GM12892 (cell line): ENCODE results near the gene ATP5ME.
"Not testable (repeated sequence)": the region's sequence is repeated elsewhere in the genome, so short reads cannot be mapped to it uniquely, and the experiment has no call there.

Experiments
- DNase-seq: peaks from one replicate; pipeline ENCODE4 v3.0.0; 2011; ENCODE audit not compliant: insufficient read length
- FAIRE-seq: peaks from 2 replicates; lab custom pipeline; 2011; peaks lifted over from hg19 to GRCh38; lab: Jason Lieb, UNC
- POLR2A ChIP-seq: IDR thresholded peaks from 2 replicates; pipeline ENCODE4 v1.6.1; 2011; ENCODE audit warnings: low read depth, low read length, control low read depth
- POLR2AphosphoS5 ChIP-seq: IDR thresholded peaks from 2 replicates; pipeline ENCODE4 v1.6.1; 2011; ENCODE audit warnings: low read depth, low read length, control low read depth
- TAF1 ChIP-seq: IDR thresholded peaks from 2 replicates; pipeline ENCODE4 v1.6.1; 2011; ENCODE audit warnings: low read depth, mild to moderate bottlenecking, control low read depth, low read length, borderline replicate concordance

Gene ATP5ME

GRCh38 chr4:703336-704197 is 29.5 kb upstream of the ATP5ME start:
- TF ChIP-seq TAF1 (no peak), POLR2A (no peak), POLR2AphosphoS5 (no peak)
- FAIRE-seq (no peak), DNase-seq (no peak)

GRCh38 chr4:702618-703048 is 28.6 kb upstream of the ATP5ME start:
- TF ChIP-seq POLR2A (no peak), POLR2AphosphoS5 (no peak), TAF1 (no peak)
- FAIRE-seq, result no peak
- DNase-seq, result no peak

GRCh38 chr4:700587-701264 is 26.6 kb upstream of the ATP5ME start:
- FAIRE-seq (no peak), DNase-seq (no peak)
- TF ChIP-seq POLR2AphosphoS5, result no peak
- no peak for TF ChIP-seq POLR2A
- TF ChIP-seq TAF1, result no peak

GRCh38 chr4:699816-700580 is 25.9 kb upstream of the ATP5ME start:
- TF ChIP-seq POLR2AphosphoS5 (no peak), POLR2A (peak; percentile 8; the same call in 1 of the 2 replicates), TAF1 (no peak)
- FAIRE-seq, result no peak
- no peak for DNase-seq

- FAIRE-seq, DNase-seq: not testable (repeated sequence)
Observed at GRCh38 chr4:694341-694940, 20.4 kb upstream of the ATP5ME start.

GRCh38 chr4:692771-693554 is 18.9 kb upstream of the ATP5ME start:
- FAIRE-seq (no peak), DNase-seq (no peak)
- TF ChIP-seq TAF1 (no peak), POLR2AphosphoS5 (no peak), POLR2A (no peak)

- FAIRE-seq (no peak), DNase-seq (no peak)
- TF ChIP-seq TAF1 (no peak), POLR2AphosphoS5 (no peak), POLR2A (no peak)
Observed at GRCh38 chr4:689723-690122, 15.6 kb upstream of the ATP5ME start.

GRCh38 chr4:688854-689681 is 15.0 kb upstream of the ATP5ME start, which contains the start of gene SLC49A3:
Gene SLC49A3 (minus strand): TSS chr4:689151. CDS start chr4:689127, 24 bp downstream.
- TF ChIP-seq POLR2AphosphoS5 (no peak), POLR2A (no peak), TAF1 (no peak)
- no peak for FAIRE-seq

GRCh38 chr4:687971-688853 is 14.1 kb upstream of the ATP5ME start:
- DNase-seq (no peak), FAIRE-seq (no peak)
- TF ChIP-seq POLR2A, result no peak
- TF ChIP-seq POLR2AphosphoS5, result no peak
- TF ChIP-seq TAF1, result no peak

More at GRCh38 chr4:688854-689681, 15.0 kb upstream of the ATP5ME start, which contains the start of gene SLC49A3:
- no peak for DNase-seq
